Adrenal gland (tissue), 5 donors: ENCODE results near the gene RYR3.

Experiments used
- CTCF ChIP-seq, 6 experiments: fragments of 450-650 bp in 4 of 6; fragments of 200-600 bp in 2 of 6; sonication (generic) in 1 of 6; IDR thresholded peaks; 1 replicate in 5 of 6; 2 replicates in 1 of 6; pipeline versions ENCODE4 v1.5.1 to v1.8.0; 2016 to 2021; ENCODE audit warnings: antibody characterized with exemption in 6 of 6, mild to moderate bottlenecking in 2 of 6, moderate library complexity in 1 of 6
- POLR2A ChIP-seq, 2 donors: fragments of 450-650 bp; IDR thresholded peaks; one replicate each; pipeline ENCODE4 v1.6.1; 2017; ENCODE audit warnings: antibody characterized with exemption in 2 of 2, mild to moderate bottlenecking in 2 of 2, moderate library complexity in 1 of 2
- donor health status: DM: no; HTN: no; CAD: no.

GRCh38 chr15:33912326-33912725 lies 601.6 kb downstream of the RYR3 start:
- TF ChIP-seq CTCF (IDR thresholded peaks at IDR 0.05): no peak
- no peak for TF ChIP-seq POLR2A (IDR thresholded peaks at IDR 0.05)
